Kidney (tissue), 14 donors: ENCODE results near the gene CACNA1A. TPM values are rescaled to one million over a fixed set of nuclear protein-coding genes. Genes with fewer than 3 reads are reported as not detected.

Experiments
- DNase-seq, 5 donors: peaks; one replicate each; pipeline ENCODE4 v3.0.0-alpha.2; 2013 to 2020
- FAIRE-seq: peaks from 2 replicates; lab custom pipeline; 2012; peaks lifted over from hg19 to GRCh38; lab: Jason Lieb, UNC
- H3K27ac ChIP-seq, 2 donors: one replicate each; pipeline ENCODE4 v1.7.0; 2013; ENCODE audit warnings: low read depth in 2 of 2, low read length in 2 of 2, inconsistent platforms in 1 of 2
- H3K27me3 ChIP-seq: one replicate; pipeline ENCODE4 v1.7.1; 2013; ENCODE audit warnings: low read length, inconsistent platforms; ENCODE audit not compliant: control insufficient read depth, insufficient read depth
- H3K36me3 ChIP-seq, 3 donors: one replicate each; pipeline versions ENCODE4 v1.7.0 to v1.7.1; 2013; ENCODE audit warnings: low read length in 3 of 3, control low read depth in 1 of 3, inconsistent platforms in 1 of 3; ENCODE audit not compliant: insufficient read depth in 3 of 3, control insufficient read depth in 2 of 3
- H3K4me1 ChIP-seq, 3 donors: one replicate each; pipeline versions ENCODE4 v1.7.0 to v1.7.1; 2013; ENCODE audit warnings: low read length in 3 of 3, inconsistent platforms in 1 of 3, low read depth in 1 of 3; ENCODE audit not compliant: control insufficient read depth in 2 of 3, insufficient read depth in 2 of 3
- H3K4me3 ChIP-seq, 3 donors: one replicate each; pipeline versions ENCODE4 v1.7.0 to v1.8.1; 2013; ENCODE audit warnings: low read length in 3 of 3, control low read depth in 1 of 3, inconsistent platforms in 1 of 3
- H3K9ac ChIP-seq, 3 donors: one replicate each; pipeline versions ENCODE4 v1.7.0 to v1.7.1; 2013; ENCODE audit warnings: low read length in 3 of 3, control low read depth in 1 of 3, inconsistent platforms in 1 of 3
- H3K9me3 ChIP-seq, 3 donors: one replicate each; pipeline versions ENCODE4 v1.7.0 to v1.7.1; 2013; ENCODE audit warnings: low read length in 3 of 3, control low read depth in 1 of 3, inconsistent platforms in 1 of 3; ENCODE audit not compliant: control insufficient read depth in 2 of 3, insufficient read depth in 1 of 3
- CTCF ChIP-seq: IDR thresholded peaks from 3 replicates; pipeline ENCODE4 v1.5.1; 2012; ENCODE audit warnings: mild to moderate bottlenecking, moderate library complexity, borderline replicate concordance; ENCODE audit not compliant: insufficient read depth; ENCODE audit errors: extremely low read depth
- intact Hi-C: fragments of 100-400 bp; cut with DNase I; formaldehyde crosslinking; loops from one replicate; pipeline ENCODE4 v1.11.1; 2022
- polyA plus RNA-seq: library from polyadenylated mRNA; stranded (reverse); fragments of 350-450 nt; fragmentation: Illumina TruSeq; extraction: RNeasy Lipid Tissue Mini Kit (QIAGEN cat#74804); gene quantifications from one replicate; pipeline ENCODE4 v1.2.3, GENCODE V29; 2014; ENCODE audit warnings: low read depth, low replicate concordance; ENCODE audit not compliant: insufficient read depth
- total RNA-seq: library from RNA; stranded (reverse); fragmentation: NEBNext Ultra II Directional; extraction: Animal tissue kit (Norgen Biotek cat#: 25700); gene quantifications from one replicate; pipeline ENCODE4 v1.2.1, GENCODE V29; 2021
- donor health status: control.
- donor health status: control.
- donor health status: control.
- donor health status: control.
- donor health status: control.
- donor health status: DM: yes; HTN: yes; CAD: no.
- donor health status: Normal renal cell carcinoma (clear cell type).

The CACNA1A gene
- total and polyA plus RNA-seq, 2 donors from 2014 or later: 0.30 to 1.7 TPM

GRCh38 chr19:13502231-13502630, 4.0 kb downstream of the CACNA1A start:
- H3K4me3 ChIP-seq: no peak overlapping the region
- TF ChIP-seq CTCF: no peak
- no peaks in the 10 kb centered on the region for H3K36me3 ChIP-seq
- no peak for FAIRE-seq
- DNase-seq: no peak
- H3K9me3 ChIP-seq: no peaks in the 10 kb centered on the region
- intact Hi-C loops: no loop called here
- H3K4me1 ChIP-seq: peaks cover 0 to 2% (median 0%) of the 10 kb centered on the region in 3 donors
- H3K27ac ChIP-seq: no peak overlapping the region
- H3K27me3 ChIP-seq: peaks cover 19% of the 10 kb centered on the region
- H3K9ac ChIP-seq: no peak overlapping the region

- peaks cover 12% of the 10 kb centered on the region for H3K27me3 ChIP-seq
- H3K36me3 ChIP-seq: no peaks in the 10 kb centered on the region
- H3K9me3 ChIP-seq: no peaks in the 10 kb centered on the region
- intact Hi-C loops: no loop called here
- no peak for DNase-seq
- no peaks in the 10 kb centered on the region for H3K4me1 ChIP-seq
- no peak for FAIRE-seq
- H3K9ac ChIP-seq: no peak overlapping the region
- no peak overlapping the region for H3K4me3 ChIP-seq
- H3K27ac ChIP-seq: no peak overlapping the region
- TF ChIP-seq CTCF: no peak
These were observed 6.6 kb downstream of the CACNA1A start for GRCh38 chr19:13499692-13500091.

- Histone ChIP-seq H3K4me3 (no peak overlapping the region), H3K9me3 (peaks cover 0 to 4% (median 0%) of the 10 kb centered on the region in 3 donors), H3K27ac (no peak overlapping the region), H3K9ac (no peak overlapping the region), H3K4me1 (no peaks in the 10 kb centered on the region), H3K27me3 (no peaks in the 10 kb centered on the region), H3K36me3 (no peaks in the 10 kb centered on the region)
- DNase-seq (no peak), FAIRE-seq (no peak)
- intact Hi-C loops: no loop called here
- no peak for TF ChIP-seq CTCF
These were observed 12.6 kb downstream of the CACNA1A start for GRCh38 chr19:13493516-13494310.
